NCI-H69 (cell line): ENCODE measurements around the gene GTSE1.

Source experiments
- DNase-seq: peaks from one replicate; lab custom pipeline; 2025; lab: John Stamatoyannopoulos, UW

GTSE1 gene

DNA sequence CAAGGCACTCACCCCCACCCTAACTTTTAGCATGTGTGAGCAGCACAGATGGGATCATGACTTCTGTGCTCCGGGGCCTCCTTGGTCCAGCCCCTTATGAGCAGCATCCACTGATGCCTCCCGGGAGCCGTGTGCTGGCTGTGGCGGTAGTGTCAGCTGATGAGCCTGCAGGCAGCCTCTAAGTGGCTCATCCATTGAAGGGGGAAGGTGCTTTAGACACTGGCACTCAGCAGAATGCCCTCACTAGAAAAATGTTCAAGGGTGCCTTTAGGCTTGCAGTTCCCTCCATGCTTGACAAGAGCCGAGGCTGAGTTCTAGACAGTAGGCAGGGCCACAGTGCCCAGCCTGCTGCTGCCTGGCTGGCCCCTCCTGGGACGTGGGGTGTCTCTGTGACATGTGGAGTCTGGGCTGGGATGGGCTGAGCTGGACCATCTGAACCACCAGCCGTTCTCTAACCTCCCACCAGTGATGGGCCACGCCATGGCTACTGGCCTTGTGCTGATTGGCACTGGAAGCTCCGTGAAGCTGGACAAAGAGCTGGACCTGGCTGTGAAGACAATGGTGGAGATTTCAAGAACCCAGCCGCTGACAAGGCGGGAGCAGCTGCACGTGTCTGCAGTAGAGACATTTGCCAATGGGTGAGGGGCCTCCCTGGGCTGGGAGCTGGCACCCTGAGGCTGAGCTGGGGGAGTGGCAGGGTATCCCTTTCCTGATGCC is 23.1 kb upstream of the GTSE1 start:
- DNase-seq: no peak

- no peak for DNase-seq
Measured at GRCh38 chr22:46274381-46274780, 22.3 kb upstream of the GTSE1 start.

DNA sequence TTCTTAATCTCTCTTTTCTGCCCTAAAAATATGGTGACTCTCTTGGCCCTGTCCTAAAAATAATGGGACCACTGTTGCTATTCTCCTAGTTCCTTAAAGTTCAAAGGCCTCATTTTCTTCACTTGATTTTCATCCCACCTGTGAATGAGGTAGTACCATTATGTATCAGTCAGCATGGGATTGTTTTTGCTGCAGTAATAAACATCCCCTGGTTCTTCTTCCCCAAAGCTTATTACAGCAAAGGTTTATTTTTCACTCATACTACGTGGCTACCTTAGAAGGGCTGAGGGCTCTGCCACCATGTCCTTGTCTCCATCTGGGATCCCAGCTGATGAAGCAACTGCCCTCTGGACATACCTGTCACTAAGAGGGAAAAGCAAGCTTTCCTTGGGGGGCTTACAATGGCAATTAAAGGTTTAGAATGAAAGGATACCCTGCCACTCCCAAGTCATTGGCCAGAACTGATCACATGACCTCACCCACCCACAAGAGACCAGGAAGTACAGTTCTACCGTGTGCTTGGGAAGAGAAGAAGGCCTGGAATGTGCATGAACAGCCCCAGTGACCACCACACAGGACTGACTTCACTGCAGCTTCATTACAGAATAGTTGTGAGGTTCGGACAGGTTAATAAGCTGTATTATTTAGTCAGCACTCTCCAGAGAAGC is 21.1 kb upstream of the GTSE1 start:
- DNase-seq: no peak

DNA sequence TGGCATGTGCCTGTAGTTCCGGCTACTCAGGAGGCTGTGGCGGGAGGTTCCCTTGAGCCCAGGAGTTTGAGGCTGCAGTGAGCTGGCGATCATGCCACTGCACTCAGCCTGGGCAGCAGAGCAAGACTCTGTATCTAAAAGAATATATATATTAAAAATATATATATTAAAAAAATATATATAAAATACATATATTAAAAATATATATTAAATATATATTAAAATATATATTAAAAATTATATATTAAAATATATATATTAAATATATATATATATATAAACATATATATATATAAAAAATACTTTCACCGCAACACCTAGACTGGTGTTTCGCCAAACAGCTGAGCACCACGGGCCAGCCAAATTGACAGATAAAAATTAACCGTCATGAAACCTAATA is 20.1 kb upstream of the GTSE1 start:
- DNase-seq: no peak

DNA sequence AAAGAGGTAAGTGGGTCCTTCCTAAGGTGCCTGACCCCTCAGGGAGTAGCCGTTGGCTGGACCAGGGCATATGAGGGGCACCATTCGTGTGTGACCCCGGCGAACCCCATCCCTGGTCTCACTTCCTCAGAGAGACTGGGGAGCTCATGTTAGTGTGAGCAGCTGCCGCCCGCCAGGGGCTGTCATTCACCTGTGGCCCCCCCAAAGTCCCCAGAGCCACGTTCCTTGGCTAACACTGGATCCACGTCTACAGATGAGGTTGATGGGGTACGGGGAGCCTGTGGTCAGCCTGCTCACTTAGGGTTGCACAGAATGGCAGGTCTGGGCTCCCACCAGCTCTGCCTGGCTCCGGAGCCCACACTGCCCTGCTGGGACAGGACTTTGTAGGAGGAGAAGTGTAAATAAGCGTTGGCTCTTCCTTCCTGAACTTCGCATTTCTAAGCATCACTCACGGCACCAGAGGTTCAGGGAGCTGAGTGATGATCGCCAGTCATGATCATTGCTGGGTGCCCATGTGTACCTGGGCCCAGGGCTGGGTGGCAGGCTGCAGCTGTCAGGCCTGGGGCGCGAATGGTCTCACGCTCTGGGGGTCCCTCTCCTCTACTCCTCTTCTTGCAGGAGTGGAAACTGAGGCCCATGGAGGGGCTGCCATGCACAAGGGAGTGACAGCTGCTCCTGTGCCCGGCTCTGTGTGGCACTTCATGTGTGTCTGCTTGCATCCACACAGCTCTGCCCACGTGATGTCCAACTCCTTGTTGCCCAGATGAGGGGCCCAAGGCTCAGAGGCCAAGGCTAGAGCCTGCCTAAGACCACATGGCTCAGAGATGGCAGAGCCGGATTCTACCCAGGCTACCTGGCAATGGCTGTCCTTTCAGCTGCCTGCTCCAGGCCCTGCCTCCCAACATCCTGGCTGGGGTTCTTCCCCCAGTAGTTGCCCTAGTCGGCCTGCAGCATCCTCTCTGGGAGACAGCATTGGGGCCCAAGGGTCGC is 17.7 kb upstream of the GTSE1 start:
- no peak for DNase-seq

DNA sequence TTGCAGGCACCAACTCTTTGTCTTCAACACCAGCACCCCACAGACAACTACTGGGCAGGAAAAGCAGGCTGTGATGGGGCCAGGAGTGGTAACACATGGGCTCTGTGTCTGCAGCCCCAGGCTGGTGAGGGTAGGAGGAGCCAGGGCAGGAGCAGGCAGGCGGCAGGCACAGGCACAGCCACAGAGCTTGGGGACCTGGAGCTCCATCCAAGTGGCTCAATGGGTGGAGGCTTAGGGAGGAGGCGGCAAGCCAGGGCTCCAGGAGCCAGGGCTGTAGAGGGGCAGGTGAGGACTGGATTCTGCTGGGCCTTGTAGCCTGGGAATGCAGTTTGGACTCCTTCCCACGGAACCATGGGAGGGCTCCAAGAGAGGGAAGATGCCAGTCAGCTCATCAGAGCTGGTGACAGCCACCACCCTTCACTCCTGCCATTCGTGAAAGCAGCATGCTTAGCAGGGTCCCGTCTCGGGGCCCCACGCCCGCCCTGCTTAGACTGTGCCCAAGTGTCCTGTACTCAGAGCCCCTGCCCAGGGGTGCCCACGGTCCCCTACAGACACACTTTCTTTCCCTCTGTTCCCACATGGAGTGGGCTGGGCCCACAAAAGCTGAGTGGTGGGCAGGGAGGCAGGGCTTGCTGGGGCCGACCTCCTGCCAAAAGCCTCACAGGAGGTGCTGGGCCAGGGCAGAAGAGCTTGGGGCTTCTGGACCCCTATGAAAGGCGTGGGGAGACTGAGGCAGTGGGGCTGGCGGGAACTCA is 16.4 kb upstream of the GTSE1 start:
- DNase-seq: no peak

- DNase-seq: no peak
Measured at GRCh38 chr22:46280999-46281623, 15.6 kb upstream of the GTSE1 start.

- DNase-seq: no peak
Measured at GRCh38 chr22:46281866-46282678, 14.6 kb upstream of the GTSE1 start.

GRCh38 chr22:46286006-46286405 is 10.7 kb upstream of the GTSE1 start:
- DNase-seq: no peak

DNA sequence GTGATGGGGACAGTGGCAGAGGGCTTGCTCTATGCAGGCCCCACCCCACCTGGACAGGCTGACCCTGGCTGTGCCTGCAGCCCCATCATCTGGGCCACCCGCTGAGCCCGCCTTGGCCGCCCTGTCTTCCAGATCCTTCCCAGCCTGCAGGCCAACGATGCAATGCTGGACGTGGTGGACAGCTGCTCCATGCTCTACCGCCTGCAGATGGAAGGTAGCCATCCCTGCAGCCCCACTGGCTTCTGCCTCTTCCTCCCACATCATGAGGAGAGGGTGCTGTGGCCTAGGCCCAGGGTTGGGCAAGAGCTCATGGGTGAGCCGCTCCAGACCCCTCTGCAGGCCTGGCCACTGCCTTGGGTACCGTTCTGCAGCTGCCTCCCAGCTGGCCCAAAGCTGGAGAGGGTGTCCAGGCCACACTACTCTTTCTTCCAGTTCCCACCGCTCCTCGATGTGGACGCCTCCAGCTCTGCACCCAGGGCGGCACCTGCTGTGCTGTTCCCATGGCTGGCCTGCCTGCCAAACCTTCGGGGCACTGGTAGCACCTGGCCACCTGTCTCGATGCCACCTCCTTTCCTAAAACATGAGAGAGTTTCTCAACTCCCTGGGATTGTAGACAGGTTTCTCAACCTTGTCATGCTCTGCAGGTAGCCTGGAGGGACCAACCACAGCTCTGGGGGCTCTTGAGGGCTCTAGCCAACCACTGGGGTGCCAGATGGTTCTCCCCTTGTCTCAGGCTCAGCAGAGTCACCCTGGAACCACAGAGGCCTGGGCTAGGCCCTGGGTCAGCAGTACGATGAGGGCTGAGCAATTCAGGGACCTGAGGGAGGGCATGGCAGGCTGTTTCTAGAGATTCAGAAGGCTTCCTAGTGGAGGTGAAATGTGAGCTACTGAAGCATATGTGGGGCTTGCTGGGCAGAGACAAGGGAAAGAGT is 9.5 kb upstream of the GTSE1 start:
- DNase-seq: no peak

DNA sequence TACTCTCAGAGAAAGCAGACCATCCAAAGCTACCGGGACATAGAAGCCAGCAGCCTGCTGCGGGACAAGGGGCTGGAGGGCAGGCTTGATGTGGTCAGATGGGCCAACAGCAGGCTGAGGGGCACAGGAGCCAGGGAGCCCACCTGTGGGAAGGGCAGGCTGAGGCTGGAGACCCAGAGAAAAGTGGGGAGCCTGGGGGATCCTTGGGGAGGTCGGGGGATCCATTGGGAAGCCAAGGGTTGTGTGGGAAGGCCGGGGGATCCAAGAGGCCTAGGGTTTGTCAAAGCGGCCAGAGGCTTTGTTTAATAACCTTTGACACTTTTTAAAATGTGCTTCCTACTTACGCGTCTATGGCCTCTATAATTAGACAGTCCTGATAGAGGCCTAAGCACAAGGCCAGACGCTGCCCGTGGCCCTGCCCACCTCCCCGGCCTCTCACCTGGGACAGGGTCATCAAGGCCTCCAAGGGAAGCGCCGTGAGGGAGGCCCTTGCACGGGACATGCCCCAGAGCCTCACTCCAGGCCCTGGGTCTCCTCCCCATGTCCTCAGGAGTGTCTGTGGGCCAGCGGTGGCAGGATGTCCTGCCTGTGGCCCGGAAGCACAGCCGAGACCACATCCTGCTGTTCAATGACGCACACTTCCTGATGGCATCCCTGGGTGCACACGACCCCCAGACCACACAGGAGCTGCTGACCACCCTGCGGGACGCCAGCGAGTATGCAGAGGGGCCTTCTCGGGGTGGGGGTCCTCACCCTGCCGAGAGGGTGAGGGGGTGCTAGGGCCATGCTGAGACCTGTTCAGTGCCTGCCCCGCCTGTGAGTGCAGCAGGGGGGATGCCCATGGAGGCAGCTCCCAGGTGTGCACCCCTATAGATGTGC is 8.6 kb upstream of the GTSE1 start:
- no peak for DNase-seq

DNA sequence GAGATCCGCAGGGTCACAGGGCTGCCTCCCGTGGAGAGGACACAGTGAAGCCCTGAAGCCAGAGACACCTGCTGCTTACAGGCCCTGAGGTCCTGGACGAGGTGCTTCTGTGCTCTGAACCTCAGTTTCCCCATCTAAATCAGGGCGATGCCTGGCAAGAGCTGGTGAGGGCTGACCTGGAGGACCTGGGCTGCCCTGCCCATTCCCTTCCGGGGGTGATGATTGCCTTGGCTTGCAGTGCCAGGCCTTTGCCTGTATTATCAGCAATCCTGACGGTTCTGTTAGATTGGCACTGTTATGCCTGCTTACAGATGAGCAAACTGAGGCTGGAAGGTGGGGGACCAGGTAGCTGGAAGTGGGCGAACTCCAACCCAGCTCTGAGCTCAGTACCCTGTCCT is 7.8 kb upstream of the GTSE1 start:
- DNase-seq: no peak

DNA sequence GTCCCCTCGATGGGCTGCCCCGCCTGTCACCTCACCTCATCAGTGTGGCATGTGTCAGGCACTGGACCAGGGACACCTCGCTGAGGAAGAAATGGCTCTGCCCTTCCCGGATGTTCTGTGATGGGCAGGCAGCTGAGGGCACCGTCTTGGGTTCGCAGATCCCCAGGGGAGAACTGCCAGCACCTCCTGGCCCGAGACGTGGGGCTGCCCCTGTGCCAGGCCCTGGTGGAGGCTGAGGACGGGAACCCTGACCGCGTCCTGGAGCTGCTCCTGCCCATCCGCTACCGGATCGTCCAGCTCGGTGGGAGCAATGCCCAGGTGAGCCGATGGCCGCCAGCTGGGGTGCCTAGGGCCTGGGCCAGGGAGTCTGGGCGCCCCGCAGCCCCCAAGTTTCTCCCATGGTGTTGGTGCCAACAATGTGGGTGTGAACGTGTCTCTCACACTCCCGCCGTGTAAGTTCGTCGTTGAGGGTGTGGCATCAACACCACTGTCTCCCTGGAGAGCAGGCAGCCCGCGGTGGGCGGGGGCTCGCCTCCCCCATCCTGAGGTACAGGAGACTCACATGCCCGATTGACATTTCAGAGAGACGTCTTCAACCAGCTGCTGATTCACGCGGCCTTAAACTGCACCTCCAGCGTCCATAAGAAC is 7.3 kb upstream of the GTSE1 start:
- DNase-seq: no peak

DNA sequence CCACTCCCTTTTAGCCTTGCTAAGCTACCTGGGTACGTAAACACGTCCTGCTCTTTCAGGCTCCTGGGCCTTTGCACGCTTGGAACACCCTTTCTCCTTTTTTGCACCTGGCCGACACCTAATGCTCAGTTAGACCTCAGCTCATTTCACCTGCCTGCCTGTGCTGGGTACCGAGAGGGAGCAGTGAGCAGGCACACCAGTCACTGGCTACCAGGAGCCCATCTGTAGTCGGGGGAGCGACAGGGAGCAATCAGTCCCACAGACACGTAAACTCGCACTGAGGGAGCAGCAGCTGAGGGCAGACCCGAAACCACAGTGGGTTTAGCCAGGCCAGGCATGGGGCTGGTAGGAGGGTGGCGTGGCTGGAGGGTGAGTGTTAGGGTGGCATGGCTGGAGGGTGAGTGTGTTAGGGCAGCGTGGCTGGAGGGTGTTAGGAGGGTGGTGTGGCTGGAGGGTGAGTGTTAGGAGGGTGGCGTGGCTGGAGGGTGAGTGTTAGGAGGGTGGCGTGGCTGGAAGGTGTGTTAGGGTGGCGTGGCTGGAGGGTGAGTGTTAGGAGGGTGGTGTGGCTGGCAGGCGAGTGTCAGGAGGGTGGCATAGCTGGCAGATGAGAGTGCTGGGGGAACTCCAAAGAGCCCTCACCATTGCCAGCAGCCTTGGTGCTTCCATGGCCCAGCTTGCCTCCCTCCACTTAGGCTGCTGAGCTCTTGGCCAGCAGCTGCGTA is 6.4 kb upstream of the GTSE1 start:
- DNase-seq: no peak

DNA sequence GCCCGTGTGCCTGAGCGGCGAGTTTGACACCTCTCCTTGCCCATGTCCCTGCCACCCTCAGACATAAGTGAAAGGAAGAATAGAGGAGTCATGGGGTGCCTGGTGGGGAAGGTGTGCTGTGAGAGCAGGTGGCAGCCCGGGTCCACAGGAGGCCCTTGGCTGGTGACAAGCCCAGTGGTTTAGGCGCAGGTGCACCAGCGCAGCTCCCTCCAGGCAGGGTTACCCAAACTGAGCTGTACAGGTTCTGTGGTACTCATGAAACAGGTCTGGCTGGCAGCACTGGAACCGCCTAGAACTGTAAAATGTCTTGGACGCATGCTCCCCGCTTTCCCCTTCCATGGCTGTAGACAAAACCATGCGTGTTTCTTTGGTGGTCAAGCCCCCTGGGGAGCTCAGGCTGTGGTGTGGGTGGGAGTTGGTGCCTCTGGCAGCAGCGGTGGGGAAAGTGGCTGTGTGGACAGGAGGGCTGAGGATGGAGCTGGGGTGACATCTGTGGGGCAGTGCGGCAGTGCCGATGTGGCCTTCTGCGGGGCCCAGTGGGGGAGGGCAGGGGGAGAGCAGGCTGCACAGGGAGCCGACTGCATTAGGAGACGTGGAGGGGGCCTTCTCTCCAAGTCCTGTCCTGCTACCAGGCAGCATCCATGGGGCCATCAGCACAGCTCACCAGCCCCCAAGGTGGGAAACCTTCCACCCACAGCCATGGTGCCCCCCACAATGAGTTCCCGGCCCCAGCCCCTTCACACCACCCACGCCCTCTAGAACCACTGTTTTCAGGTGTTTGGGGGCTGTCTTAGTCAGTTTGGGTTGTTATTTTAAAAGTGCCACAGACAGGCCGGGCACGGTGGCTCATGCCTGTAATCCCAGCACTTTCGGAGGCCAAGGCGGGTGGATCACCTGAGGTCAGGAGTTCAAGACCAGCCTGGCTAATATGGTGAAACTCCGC is 5.6 kb upstream of the GTSE1 start:
- DNase-seq: peak; percentile 63

DNA sequence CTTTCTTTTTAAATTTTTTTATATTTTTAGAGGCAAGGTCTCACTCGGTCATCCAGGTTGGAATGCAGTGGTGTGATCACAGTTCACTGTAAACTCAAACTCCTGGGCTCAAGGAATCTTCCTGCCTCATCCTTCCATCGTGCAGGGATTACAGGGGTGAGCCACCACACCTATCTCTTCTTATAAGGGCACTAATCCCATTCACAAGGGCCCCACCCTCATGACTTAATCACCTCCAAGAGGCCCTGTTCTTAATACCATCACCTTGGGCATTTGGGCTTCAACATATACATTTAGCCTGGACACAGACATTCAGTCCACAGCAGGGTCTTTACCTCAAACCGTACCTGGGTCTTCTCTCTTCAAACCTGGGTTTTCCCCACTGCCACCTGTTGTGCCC is 4.5 kb upstream of the GTSE1 start:
- no peak for DNase-seq
